GM18498 (cell line): ENCODE data around the gene SEMA7A.

Experiments used
- ATAC-seq: cut with Tn5 transposase; IDR thresholded peaks from one replicate; pipeline ENCODE4 v1.9.1; 2021; ENCODE audit warnings: mild to moderate bottlenecking, moderate library complexity; ENCODE audit not compliant: unreplicated experiment

Gene SEMA7A

GRCh38 chr15:74453925-74454763, 20.4 kb upstream of the SEMA7A start:
- no peak for ATAC-seq

GRCh38 chr15:74451861-74452835, 18.4 kb upstream of the SEMA7A start:
- ATAC-seq, result no peak

GRCh38 chr15:74451322-74451721, 17.6 kb upstream of the SEMA7A start:
- no peak for ATAC-seq

GRCh38 chr15:74449643-74450205, 16.0 kb upstream of the SEMA7A start:
- ATAC-seq, result no peak

GRCh38 chr15:74449095-74449494, 15.3 kb upstream of the SEMA7A start:
- no peak for ATAC-seq

GRCh38 chr15:74445816-74446763, 12.3 kb upstream of the SEMA7A start:
- ATAC-seq, result no peak

- no peak for ATAC-seq
These were observed 10.6 kb upstream of the SEMA7A start for GRCh38 chr15:74444106-74445062.

GRCh38 chr15:74443100-74443909, 9.5 kb upstream of the SEMA7A start:
- ATAC-seq, result no peak

GRCh38 chr15:74442604-74443003, 8.8 kb upstream of the SEMA7A start:
- no peak for ATAC-seq

- no peak for ATAC-seq
These were observed 8.3 kb upstream of the SEMA7A start for GRCh38 chr15:74442063-74442462.

GRCh38 chr15:74441248-74441941, 7.6 kb upstream of the SEMA7A start:
- ATAC-seq, result no peak

GRCh38 chr15:74438721-74439316, 5.1 kb upstream of the SEMA7A start:
- no peak for ATAC-seq

GRCh38 chr15:74438206-74438605, 4.4 kb upstream of the SEMA7A start:
- no peak for ATAC-seq

- ATAC-seq, result no peak
These were observed 742 bp upstream of the SEMA7A start for GRCh38 chr15:74434263-74435136.

GRCh38 chr15:74432968-74433591, 678 bp downstream of the SEMA7A start:
- no peak for ATAC-seq
